Activated T-helper 1 cell treated with anti-CD3 and anti-CD28 coated beads, Interleukin-2, amount 50 U/mL, for 16 hours (primary cell): ENCODE measurements around the gene ZNF362.

Experiments
- DNase-seq, 2 donors: peaks; one replicate each; pipeline ENCODE4 v3.0.0-alpha.2; 2020; ENCODE audit warnings: low read depth in 1 of 2, low spot score in 1 of 2

Gene ZNF362

DNA sequence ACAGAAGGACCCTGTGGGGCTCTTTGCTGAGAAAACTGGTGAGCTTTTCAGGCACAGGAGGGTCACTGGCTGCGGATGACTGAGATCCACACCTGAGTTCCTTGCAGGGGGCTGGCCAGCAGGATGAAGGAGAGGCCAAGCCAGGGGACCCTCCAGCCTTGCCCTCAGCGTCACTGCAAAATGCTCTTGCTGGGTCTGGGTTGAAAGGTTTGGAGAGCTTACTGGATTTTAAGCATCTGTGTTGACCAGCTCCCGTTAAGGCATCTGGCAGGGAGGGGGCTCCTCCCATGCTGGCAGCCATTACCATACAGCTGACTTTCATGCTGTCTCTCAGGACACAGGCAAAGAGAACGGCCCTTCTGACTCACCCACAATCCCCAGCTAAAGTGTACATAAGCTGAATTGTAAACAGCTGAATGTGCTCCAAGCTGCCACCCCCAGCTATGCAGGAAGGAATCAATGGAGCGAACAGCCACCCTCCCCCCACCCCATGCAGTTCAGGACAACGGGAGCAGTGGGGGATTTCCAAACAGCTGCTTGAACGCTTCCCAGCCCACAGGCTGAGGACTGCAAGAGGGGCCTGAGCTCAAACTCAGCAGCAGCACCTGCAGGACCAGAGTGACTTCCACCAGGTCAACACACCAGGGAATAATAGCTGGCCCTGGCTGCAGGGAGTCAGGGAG, 85.9 kb downstream of the ZNF362 start:
- DNase-seq, result no peak

GRCh38 chr1:33343539-33343938, 87.2 kb downstream of the ZNF362 start:
- no peak for DNase-seq

GRCh38 chr1:33344896-33345560, 88.7 kb downstream of the ZNF362 start:
- no peak for DNase-seq

DNA sequence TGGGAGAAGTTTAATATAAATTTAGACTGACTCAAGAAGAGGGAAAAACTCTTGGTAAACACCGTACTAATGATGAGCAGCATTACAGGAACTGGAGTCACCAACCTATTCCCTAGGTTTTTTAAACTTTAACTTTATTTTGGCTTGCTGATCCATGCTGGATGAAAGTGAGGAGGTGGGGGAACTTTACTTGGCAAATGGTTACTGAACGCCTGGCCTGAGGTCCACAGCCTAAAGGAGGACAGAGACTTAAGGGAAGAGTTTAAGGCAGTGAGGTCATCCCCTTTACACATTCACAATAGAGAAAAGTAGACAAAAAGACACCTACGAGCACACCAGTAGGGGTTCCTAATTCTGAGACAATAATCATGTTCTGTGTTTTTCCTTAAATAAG, 90.2 kb downstream of the ZNF362 start:
- no peak for DNase-seq

- DNase-seq, result no peak
Measured at GRCh38 chr1:33346927-33347649, 90.8 kb downstream of the ZNF362 start.

DNA sequence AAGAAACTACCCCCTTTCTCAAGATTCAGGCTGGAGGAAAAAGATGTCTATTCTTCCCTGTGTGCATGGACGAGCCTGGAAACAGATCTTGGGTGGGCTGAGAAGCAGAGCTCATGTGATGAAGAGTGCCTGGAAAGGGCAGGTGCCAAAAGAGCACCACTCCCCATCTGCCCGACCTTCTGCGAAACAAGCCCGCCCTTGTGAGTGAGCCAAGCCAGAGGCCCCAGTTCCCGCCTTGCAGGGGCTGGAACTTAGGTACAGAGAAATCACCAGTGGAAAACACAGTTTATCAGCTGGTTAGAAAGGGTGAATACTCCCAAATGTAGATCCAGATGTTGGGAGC, 91.3 kb downstream of the ZNF362 start:
- no peak for DNase-seq

DNA sequence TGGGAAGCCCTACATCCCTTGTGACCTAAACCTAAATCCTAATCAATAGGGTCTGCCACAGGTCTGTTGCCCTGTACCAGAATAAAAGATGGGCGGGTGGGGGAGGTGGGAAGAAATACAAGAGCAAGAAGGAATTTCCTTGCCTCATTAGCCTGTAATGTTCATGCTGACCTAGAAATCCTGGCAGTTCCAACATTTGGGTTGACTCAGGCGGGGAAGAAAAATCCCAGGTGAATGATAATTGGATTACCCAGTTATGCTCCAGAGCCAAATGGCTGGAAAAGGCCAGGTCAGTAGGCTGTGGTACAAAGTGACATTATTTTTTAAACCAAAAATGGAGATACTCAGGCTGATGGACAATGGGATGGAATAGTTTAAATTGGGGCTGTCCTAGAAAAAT, 91.9 kb downstream of the ZNF362 start:
- DNase-seq, result no peak

DNA sequence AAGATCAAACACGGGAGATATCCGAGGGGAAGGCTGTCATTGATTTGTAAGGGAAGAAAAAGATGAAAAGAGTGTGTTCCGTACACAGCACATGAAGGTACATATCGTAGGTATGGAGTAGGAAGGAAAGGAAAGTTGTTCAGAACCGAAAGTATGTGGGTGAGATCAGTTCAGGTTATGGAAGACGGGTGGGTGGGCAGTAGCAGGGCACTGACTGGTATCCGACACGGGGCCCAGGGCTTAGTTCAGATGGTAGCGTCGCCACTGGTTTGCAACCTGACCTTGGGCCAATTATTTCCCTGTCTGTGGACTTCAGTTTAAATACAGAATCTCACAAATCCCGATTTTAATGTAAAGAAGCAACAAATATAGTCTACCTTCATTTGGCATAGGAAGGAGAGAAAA, 92.4 kb downstream of the ZNF362 start:
- DNase-seq, result no peak

- peak; percentile 14 to 24 for DNase-seq
Measured at GRCh38 chr1:33349081-33349759, 92.9 kb downstream of the ZNF362 start.

- DNase-seq, result peak; percentile 52 to 71
Measured at GRCh38 chr1:33349778-33350610, 93.7 kb downstream of the ZNF362 start.
